HG02852 (cell line): ENCODE results near the gene KLHL20.
"Not testable (repeated sequence)": the region's sequence is repeated elsewhere in the genome, so short reads cannot be mapped to it uniquely, and the experiment has no call there.

Source experiments
- ATAC-seq: cut with Tn5 transposase; IDR thresholded peaks from one replicate; pipeline ENCODE4 v1.9.1; 2021; ENCODE audit warnings: mild to moderate bottlenecking, moderate library complexity; ENCODE audit not compliant: unreplicated experiment

The KLHL20 gene

DNA sequence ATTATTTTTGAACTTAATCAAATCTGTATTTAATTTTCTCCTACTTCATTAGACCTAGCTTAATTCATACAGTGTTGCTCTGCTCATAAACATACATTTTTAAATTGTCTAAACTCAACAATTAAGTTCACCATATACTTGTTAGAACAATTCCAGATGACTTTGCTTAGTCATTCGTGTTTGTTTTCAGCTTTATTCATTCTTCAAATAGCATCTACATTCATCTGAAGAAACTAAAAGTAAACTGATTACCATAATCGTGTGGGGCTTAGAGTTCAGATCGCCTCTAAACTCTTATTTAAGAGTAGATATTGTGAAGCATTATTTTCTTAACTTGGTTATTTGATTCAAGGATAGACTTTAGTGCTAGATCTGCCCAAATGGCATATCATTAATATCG, 34.4 kb downstream of the KLHL20 start:
- no peak for ATAC-seq

- no peak for ATAC-seq
Measured at GRCh38 chr1:173753830-173754229, 39.0 kb downstream of the KLHL20 start.

DNA sequence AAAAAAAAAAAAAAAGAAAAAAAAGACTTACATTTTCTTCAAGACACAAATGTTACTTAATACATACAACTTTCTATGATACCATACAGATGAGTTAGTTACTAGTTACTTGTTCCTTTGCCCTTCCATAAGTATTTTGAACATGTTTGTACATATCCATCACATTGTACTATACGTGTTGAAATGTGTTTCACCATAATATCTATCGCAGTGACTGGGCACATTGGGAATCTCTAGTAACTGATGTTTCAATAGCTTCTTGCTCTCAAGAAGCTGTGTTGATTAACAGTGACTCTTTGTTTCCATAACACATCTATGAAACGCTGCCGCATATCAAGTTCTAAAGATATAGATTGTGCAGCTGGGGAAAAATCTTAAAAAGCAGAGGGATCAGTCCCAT, 42.9 kb downstream of the KLHL20 start:
- no peak for ATAC-seq

DNA sequence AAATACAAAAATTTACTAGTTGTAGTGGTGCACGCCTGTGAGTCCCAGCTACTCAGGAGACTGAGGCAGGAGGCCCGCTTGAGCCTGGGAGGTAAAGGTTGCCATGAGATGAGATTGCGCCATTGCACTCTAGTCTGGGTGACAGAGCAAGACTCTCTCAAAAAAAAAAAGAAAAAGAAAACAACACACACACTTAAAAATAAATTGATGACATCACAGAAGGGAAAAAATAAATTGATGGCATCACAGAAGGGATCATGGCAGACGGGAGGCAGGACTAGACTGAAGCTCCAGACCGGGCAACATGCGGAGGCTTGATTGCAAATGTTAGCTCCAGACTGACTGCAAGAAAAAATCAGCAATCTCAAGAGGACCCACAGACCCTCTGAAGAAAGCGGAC, 43.3 kb downstream of the KLHL20 start:
- ATAC-seq, result no peak

GRCh38 chr1:173758980-173759379, 44.2 kb downstream of the KLHL20 start:
- no peak for ATAC-seq

GRCh38 chr1:173764331-173764730, 49.5 kb downstream of the KLHL20 start:
- not testable (repeated sequence) for ATAC-seq

DNA sequence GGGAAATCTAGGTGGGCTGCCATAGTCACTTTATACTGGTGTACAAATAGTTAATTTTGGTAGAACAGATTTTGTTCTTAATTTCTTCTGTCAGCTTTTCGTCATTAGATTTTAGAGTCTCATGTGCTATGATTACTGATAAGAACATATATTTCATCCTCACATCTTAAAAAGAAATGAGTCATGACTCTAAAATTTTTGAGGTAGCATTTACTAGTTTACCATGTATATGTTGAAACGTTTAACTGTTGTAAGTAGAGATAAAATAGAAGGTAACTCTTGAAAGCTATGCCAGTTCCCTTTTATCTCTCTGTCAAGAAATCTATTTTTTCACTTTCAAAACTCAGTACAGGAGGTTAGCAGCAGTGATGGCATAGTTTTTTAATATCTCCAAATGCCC, 53.4 kb downstream of the KLHL20 start:
- no peak for ATAC-seq

DNA sequence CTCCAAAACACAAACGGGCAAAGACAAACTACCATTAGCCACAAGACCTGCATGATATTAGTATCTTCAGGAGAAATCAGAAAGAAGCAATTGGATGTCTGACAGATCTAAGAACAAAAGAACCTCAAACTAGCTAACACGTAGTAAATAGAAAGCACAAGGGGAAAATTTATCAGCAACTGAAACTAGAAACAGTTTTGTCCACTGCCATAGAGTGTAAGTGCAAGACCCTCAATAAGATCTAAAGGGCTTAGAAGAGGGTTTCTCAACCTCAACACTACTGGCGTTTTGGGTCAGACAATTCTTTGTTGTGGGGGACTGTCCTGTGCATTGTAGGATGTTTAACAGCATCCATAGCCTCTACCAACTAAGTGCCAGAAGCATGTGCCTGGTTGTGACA, 54.0 kb downstream of the KLHL20 start:
- ATAC-seq, result no peak

DNA sequence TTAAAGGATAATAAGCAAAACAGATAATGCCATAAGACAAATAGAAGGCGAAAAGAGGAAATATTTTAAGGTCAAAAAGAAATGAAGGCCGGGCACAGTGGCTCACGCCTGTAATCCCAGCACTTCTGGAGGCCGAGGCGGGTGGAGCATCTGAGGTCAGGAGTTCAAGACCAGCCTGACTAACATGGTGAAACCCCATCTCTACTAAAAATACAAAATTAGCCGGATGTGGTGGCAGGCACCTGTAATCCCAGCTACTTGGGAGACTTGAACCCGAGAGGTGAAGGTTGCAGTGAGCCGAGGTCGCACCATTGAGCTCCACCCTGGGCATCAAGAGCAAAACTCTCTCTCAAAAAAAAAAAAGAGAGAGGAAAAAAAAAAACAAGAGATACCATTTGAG, 55.5 kb downstream of the KLHL20 start:
- ATAC-seq, result not testable (repeated sequence)

- no peak for ATAC-seq
Measured at GRCh38 chr1:173771560-173771959, 56.8 kb downstream of the KLHL20 start.

DNA sequence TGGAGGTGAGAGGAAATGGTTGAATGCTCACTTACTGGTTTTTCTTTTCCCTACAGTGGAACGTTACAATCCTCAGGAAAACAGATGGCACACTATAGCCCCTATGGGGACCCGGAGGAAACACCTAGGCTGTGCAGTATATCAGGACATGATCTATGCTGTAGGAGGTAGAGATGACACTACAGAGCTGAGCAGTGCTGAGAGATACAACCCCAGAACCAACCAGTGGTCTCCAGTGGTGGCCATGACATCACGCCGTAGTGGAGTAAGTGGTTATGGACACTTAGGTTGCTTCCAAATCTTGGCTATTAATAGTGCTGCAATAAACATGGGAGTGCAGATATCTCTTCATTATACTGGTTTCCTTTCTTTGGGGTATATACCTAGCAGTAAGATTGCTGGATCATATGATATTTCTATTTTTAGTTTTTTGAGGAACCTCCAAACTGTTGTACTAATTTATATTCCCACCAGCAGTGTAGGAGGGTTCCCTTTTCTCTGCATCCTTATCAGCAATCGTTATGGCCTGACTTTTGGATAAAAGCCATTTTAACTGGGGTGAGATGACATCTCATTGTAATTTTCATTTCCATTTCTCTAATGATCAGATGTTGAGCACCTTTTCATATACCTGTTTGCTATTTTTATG, 60.9 kb downstream of the KLHL20 start:
- ATAC-seq, result no peak

- no peak for ATAC-seq
Measured at GRCh38 chr1:173779936-173780335, 65.2 kb downstream of the KLHL20 start.

GRCh38 chr1:173784997-173785396, 70.2 kb downstream of the KLHL20 start:
- ATAC-seq, result no peak

DNA sequence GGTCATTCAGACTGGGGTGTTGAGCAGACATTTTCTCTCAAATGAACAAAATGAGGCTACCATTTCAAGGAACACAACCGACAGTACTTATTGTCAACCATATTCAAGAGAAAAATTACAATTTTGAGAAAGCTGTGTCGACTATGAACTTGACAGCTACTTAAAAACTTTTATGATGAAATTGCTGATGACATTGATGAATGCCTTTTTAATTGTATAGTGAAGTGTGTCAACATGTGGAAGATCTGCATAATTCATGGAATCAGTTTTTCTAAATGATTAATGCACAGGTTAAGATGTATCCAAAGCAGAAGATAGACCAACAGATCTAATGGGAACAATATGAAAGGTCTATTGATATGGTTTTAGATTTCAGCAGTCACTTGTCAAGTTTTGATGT, 75.1 kb downstream of the KLHL20 start:
- no peak for ATAC-seq

DNA sequence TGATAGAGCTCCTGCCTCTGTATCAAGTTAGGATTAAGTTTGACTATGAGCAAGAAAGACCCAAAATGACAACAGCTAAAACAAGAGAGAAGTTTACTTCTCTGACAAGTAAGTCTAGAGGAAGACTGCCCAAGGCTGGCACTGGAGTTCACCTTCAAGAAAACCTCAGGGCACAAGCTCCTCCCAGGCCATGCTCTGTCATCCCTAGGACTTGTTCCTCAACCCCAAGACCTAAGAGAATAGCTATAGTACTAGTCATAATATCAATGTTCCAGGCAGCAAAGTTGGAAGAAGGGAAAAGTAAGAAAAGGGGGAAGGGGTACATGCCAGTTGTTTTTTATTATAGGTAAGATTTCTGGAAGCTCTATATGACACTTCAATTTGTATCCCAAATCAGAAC, 83.3 kb downstream of the KLHL20 start:
- ATAC-seq, result no peak

DNA sequence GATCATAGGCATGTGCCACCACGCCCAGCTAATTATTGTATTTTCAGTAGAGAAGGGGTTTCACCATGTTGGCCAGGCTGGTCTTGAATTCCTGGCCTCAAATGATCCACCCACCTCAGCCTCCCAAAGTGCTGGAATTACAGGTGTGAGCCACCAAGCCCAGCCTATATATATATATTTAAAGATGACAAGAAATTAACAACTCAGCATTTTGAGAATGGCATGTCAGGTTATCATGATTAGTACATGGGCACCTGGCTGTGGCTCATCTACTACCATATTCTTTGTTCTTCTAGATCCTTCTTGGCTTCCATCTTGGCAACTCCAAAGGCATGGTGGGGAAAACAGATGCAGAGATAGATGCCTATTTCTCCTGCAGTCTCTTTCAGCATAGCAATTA, 85.2 kb downstream of the KLHL20 start:
- not testable (repeated sequence) for ATAC-seq

- no peak for ATAC-seq
Measured at GRCh38 chr1:173802961-173803360, 88.2 kb downstream of the KLHL20 start.

GRCh38 chr1:173813654-173814053, 98.9 kb downstream of the KLHL20 start:
- ATAC-seq, result not testable (repeated sequence)

DNA sequence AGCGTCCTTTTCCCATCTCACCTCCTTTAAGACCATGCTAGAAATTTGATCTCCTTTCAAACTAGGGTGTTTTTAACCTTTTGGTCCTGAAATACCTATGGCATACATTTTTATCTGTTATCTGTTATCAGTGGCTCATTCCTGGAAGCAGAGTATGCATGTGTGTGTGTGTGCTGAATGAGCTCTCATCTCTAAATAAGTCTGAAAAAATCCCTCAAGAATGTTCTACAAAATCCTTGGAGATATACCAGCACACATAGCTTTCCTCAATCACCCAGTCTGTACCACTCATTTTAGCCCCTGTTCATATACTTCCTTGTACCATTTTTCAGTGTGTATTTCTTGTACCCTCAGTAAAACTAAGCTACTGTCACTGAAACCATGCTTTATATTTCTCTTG, 103.7 kb downstream of the KLHL20 start:
- no peak for ATAC-seq

DNA sequence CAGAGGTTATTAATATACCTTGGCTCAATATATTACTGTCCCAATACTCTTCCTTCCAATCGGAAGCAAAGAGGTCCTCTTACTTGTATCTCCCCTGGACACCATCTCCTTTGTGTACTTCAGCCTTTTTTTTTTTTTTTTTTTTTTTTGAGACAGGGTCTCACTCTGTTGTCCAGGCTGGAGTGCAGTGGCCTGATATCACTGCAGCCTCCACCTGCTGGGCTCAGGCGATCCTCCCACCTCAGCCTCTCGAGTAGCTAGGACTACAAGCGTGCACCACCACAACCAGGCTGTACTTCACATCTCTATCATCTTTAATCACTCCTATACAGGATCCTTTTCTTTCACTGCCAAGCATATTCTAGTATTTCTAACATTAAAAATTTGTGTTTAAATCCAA, 106.9 kb downstream of the KLHL20 start:
- ATAC-seq, result no peak

DNA sequence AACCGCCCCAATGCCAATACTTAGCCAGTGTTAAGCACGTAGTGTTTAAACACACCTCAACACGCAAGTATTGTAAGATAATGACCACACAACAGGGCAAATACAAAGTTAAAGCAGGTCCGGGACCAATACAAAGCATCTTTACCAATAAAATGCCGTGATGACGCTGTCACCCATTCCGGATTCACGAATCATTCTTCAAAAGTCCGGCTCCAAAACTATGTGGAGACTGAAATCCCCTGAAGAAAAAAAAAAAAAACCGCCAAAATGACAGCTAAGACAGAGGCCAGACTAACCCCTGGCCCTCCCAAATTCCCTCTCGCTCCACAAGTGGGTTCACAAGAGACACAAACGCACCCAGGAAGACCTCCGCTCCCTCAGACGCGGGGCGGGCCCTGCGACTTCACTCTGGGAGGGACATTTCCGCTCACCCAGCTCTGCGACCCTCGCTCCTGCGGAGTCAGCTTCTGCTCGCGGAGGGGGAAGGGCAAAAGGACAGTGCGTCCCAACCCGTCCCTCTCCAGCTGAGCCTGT, 109.1 kb downstream of the KLHL20 start:
- peak; percentile 34 for ATAC-seq

DNA sequence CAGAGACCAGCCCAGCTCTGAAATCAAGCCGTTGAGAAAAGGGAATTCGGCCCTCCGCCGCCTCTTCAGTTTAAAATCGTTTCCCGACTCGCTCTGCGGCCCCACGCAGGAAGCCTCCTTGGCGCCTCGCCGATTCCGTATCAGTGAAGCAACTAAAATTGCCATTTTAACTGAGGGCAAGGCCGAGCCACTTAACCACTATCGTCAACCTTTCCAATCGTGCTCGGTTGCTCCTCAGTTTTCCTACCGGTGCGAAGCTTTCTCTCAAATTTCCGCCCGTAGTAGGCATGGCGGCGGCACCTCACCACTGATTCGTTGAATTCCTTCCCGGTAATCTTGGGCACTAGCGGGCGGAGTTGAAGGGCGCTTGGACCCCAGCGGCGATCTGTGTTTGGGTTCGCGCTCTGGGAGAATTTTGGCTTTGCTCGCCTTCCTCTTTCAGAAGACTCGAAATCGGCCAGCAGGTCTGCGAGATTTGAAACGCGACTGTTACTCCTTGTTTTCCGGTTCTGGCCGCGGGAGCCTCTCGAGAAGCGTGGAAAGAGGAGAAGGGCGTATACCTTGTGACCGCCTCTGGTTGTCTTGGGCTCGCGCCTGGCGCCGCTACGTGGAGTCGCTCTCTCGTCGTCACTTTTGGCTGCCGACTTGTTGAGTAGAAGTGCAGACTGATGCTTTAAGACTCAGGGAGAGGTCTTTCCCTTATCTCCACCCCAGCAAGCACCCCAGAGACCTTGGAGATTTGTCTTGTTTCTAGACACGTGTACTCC, 109.7 kb downstream of the KLHL20 start, which contains the start of the genes CENPL and DARS2:
TSS of gene CENPL (minus strand) at position 569 of the 767 bp plus-strand sequence. CDS start 13,584 bp downstream, outside the sequence.
TSS of gene DARS2 (plus strand) at position 359 of the 767 bp plus-strand sequence. CDS start 557 bp downstream, outside the sequence.
- ATAC-seq, result peak; percentile 79
